ENCODE results near the gene NCOA1.

The NCOA1 gene

DNA sequence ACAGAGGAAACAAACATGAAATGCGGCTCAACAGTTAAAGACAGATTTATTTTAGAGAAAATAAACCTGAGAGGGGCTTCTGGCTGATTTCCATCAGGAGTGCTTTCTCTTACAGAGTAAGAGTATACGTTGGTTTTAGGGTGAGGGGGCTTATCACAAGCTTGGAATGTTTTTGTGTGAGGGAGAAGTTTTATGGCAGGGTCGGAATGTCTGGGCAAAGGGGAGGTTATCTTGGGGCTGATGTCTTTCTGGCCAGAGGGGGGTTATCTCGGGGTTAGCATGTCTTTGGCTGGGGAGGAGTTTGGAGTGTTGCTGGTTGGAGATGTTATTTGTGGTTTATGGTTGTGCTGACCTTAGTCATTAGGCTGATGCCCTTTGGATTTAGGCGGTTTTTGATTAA lies 280.0 kb downstream of the NCOA1 start:
- Histone ChIP-seq H3K36me3 (replicated peaks) (no peaks in the 10 kb centered on the region), H3K27me3 (replicated peaks) (no peaks in the 10 kb centered on the region), H3K27ac (no peak overlapping the region), H3K4me3 (ENCODE audit: low read depth, low read length) (no peak overlapping the region)
- DNase-seq, result no peak
- in situ Hi-C loops (cut with HindIII; ENCODE audit: low pct_ligation_motif_present, low sequenced_read_pairs), result no loop called here
- TF ChIP-seq, protein P1, sequence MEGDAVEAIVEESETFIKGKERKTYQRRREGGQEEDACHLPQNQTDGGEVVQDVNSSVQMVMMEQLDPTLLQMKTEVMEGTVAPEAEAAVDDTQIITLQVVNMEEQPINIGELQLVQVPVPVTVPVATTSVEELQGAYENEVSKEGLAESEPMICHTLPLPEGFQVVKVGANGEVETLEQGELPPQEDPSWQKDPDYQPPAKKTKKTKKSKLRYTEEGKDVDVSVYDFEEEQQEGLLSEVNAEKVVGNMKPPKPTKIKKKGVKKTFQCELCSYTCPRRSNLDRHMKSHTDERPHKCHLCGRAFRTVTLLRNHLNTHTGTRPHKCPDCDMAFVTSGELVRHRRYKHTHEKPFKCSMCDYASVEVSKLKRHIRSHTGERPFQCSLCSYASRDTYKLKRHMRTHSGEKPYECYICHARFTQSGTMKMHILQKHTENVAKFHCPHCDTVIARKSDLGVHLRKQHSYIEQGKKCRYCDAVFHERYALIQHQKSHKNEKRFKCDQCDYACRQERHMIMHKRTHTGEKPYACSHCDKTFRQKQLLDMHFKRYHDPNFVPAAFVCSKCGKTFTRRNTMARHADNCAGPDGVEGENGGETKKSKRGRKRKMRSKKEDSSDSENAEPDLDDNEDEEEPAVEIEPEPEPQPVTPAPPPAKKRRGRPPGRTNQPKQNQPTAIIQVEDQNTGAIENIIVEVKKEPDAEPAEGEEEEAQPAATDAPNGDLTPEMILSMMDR (IDR thresholded peaks at IDR 0.05; ENCODE audit: low read depth, low read length, missing control alignments), result no peak

DNA sequence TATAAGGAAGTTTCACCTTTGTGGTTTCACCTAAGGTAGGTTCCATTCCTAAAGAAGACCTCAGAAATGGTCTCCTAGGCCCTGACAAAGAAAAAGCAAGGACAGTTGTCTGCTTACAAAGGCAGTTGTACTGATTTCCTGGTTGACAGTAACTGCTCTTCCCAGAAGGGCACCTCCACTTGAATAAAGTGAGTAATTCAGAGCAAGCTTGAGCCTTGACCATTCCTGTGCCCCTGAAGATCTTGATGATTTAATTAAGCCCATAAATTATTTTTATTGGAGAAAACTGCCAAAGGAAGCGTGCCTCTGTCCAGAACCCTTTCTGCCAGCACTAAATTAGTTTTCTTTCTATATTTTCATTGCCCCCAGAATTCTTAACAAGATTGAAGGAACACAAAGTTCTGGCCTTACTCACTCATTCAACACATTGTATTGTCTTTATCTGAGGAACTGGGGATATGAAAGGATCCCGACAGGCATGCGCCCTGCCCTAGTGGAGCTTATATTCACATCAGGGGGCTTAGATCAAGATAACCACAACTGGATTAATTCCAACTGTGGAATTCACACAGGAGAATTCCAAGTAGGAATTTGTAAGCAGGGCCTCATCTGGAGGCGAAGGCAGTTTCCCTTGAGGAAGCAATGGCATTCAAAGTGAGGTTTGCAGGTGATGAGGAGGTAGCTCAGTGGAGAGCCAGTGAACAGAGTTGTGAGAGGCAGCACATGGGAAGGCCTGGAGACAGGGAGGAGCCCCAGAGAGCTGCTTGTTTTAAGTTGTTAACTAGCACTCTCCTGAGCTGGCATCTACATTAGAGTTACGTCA lies 280.9 kb downstream of the NCOA1 start:
- no peak for DNase-seq
- in situ Hi-C loops (cut with HindIII; ENCODE audit: low pct_ligation_motif_present, low sequenced_read_pairs), result no loop called here

DNA sequence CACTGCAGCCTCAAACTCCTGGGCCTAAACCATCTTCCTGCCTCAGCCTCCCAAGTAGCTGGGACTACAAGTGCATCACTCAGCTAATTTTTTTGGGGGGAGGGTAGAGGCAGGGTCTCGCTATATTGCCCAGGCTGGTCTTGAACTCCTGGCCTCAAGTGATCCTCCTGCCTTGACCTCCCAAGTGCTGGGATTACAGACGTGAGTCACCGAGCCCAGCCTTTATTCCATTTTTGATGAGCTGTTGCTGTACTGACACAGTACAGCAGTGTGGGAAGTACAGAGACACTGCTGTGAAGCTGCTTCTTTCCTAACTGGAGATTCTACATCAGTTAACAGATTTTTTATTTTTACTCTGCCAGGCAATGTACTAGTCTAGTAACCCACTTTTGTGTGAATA lies 283.3 kb downstream of the NCOA1 start:
- TF ChIP-seq, protein P1 (IDR thresholded peaks at IDR 0.05; ENCODE audit: low read depth, low read length, missing control alignments), result no peak
- no peak for DNase-seq
- H3K4me3 ChIP-seq (ENCODE audit: low read depth, low read length), result no peak overlapping the region
- in situ Hi-C loops (cut with HindIII; ENCODE audit: low pct_ligation_motif_present, low sequenced_read_pairs), result no loop called here
- no peaks in the 10 kb centered on the region for H3K36me3 ChIP-seq (replicated peaks)
- H3K27me3 ChIP-seq (replicated peaks), result no peaks in the 10 kb centered on the region
- H3K27ac ChIP-seq, result no peak overlapping the region

More for the DNA sequence above, 280.9 kb downstream of the NCOA1 start:
- no peaks in the 10 kb centered on the region for H3K36me3 ChIP-seq (replicated peaks)
- TF ChIP-seq, protein P1 (IDR thresholded peaks at IDR 0.05; ENCODE audit: low read depth, low read length, missing control alignments), result no peak
- no peak overlapping the region for H3K27ac ChIP-seq
- no peaks in the 10 kb centered on the region for H3K27me3 ChIP-seq (replicated peaks)
- H3K4me3 ChIP-seq (ENCODE audit: low read depth, low read length), result no peak overlapping the region

DNA sequence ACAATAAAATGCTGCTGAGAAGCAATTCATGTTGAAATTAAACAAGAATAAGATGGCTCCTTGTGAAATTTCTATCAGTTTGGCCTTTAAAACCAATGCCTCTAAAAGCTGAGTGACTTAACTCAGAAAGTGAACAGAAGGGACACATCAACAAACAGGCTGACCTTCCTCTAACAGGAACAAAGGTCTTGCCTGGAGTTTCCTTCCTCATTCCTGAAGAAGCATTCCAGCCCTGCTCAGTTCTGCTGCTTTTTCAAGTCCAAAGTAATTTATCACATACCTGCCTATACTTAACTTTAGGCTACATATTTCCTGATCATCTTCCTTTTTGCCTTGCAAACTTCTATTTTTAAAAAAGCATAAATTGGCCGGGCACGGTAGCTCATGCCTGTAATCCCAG lies 288.1 kb downstream of the NCOA1 start:
- no peak for DNase-seq
- TF ChIP-seq, protein P1 (IDR thresholded peaks at IDR 0.05; ENCODE audit: low read depth, low read length, missing control alignments), result no peak
- H3K36me3 ChIP-seq (replicated peaks), result no peaks in the 10 kb centered on the region

DNA sequence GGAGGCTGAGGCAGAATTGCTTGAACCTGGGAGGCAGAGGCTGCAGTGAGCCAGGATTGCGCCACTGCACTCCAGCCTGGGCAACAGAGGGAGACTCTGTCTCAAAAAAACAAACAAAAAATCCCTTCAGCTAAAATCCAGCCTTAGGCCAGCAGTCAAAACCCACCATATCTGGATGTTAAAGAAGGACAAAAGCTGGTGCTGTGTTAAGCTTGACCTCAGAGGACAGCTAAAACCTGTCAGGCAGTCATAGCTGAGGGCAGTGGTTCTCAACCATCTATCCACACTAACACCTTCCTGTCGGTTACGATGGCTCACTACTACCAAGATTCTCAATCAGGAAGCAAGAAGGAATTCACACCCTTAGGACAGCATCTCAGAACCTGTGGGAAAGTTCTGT lies 292.6 kb downstream of the NCOA1 start:
- in situ Hi-C loops (cut with HindIII; ENCODE audit: low pct_ligation_motif_present, low sequenced_read_pairs), result no loop called here
- Histone ChIP-seq H3K27ac (no peak overlapping the region), H3K4me3 (ENCODE audit: low read depth, low read length) (no peak overlapping the region), H3K27me3 (replicated peaks) (no peaks in the 10 kb centered on the region), H3K36me3 (replicated peaks) (no peaks in the 10 kb centered on the region)
- DNase-seq, result no peak
- TF ChIP-seq, protein P1 (IDR thresholded peaks at IDR 0.05; ENCODE audit: low read depth, low read length, missing control alignments), result no peak

More for the DNA sequence above, 288.1 kb downstream of the NCOA1 start:
- no peak overlapping the region for H3K27ac ChIP-seq
- in situ Hi-C loops (cut with HindIII; ENCODE audit: low pct_ligation_motif_present, low sequenced_read_pairs), result no loop called here
- H3K27me3 ChIP-seq (replicated peaks), result no peaks in the 10 kb centered on the region
- no peak overlapping the region for H3K4me3 ChIP-seq (ENCODE audit: low read depth, low read length)
